Neural cell (in vitro differentiated cells): ENCODE measurements around the gene ADAMTS2. TPM values are rescaled to one million over a fixed set of nuclear protein-coding genes. Genes with fewer than 3 reads are reported as not detected.

Source experiments
- H2AFZ ChIP-seq: fragments of 200-600, 300-800 bp; sonication (generic), shearing (Covaris generic); 2 replicates; pipeline ENCODE4 v1.6.0; 2014; ENCODE audit warnings: low read depth, mild to moderate bottlenecking, antibody characterized with exemption, low read length, moderate library complexity
- H3F3A ChIP-seq: fragments of 200-600 bp; shearing (Covaris generic); 2 replicates; pipeline ENCODE4 v1.6.1; 2016; ENCODE audit warnings: mild to moderate bottlenecking, moderate library complexity, mixed read lengths, antibody characterized with exemption, low read length; ENCODE audit not compliant: insufficient read depth, poor library complexity, severe bottlenecking
- H3K27ac ChIP-seq: fragments of 200-600, 300-800 bp; sonication (generic), shearing (Covaris generic); 2 replicates; pipeline ENCODE4 v1.5.1; 2014; ENCODE audit warnings: mild to moderate bottlenecking, low read length, moderate library complexity
- H3K27me3 ChIP-seq: fragments of 300-800, 200-600 bp; sonication (generic), shearing (Covaris generic); 2 replicates; pipeline ENCODE4 v1.6.0; 2014; ENCODE audit warnings: mild to moderate bottlenecking, low read depth, low read length, moderate library complexity; ENCODE audit not compliant: insufficient read depth
- H3K36me3 ChIP-seq: fragments of 300-800, 200-600 bp; sonication (generic), shearing (Covaris generic); 2 replicates; pipeline ENCODE4 v1.5.1; 2014; ENCODE audit warnings: mild to moderate bottlenecking, antibody characterized with exemption, low read length, moderate library complexity; ENCODE audit not compliant: insufficient read depth
- H3K4me2 ChIP-seq: fragments of 300-800, 200-600 bp; sonication (generic), shearing (Covaris generic); 2 replicates; pipeline ENCODE4 v1.6.0; 2014; ENCODE audit warnings: mild to moderate bottlenecking, low read length
- H3K4me3 ChIP-seq: fragments of 300-800, 200-600 bp; sonication (generic), shearing (Covaris generic); 2 replicates; pipeline ENCODE4 v1.5.1; 2014; ENCODE audit warnings: mild to moderate bottlenecking, low read length, moderate library complexity
- H3K79me2 ChIP-seq: fragments of 200-600 bp; shearing (Covaris generic); replicated peaks from 2 replicates; pipeline ENCODE4 v1.6.0; 2014; ENCODE audit warnings: mild to moderate bottlenecking, low read length, moderate library complexity; ENCODE audit not compliant: insufficient read depth
- H3K9ac ChIP-seq: fragments of 300-800, 200-600 bp; sonication (generic), shearing (Covaris generic); 2 replicates; pipeline ENCODE4 v1.6.1; 2016; ENCODE audit warnings: mild to moderate bottlenecking, low read length, mixed read lengths
- H3K9me2 ChIP-seq: fragments of 200-600 bp; shearing (Covaris generic); 2 replicates; pipeline ENCODE4 v1.6.1; 2016; ENCODE audit warnings: mild to moderate bottlenecking, low read length, mixed read lengths; ENCODE audit not compliant: insufficient read depth
- H3K9me3 ChIP-seq: fragments of 200-600, 300-800 bp; sonication (generic), shearing (Covaris generic); 2 replicates; pipeline ENCODE4 v1.6.1; 2016; ENCODE audit warnings: mild to moderate bottlenecking, mixed run types, low read length, moderate library complexity, mixed read lengths
- H4K20me1 ChIP-seq: fragments of 200-600 bp; shearing (Covaris generic); 2 replicates; pipeline ENCODE4 v1.6.1; 2016; ENCODE audit warnings: mild to moderate bottlenecking, mixed run types; ENCODE audit not compliant: insufficient read depth
- EP300 ChIP-seq: fragments of 450-650 bp; conservative IDR thresholded peaks from 2 replicates; pipeline ENCODE4 v1.6.1; 2014; ENCODE audit warnings: antibody characterized with exemption, mild to moderate bottlenecking, moderate library complexity; ENCODE audit not compliant: poor library complexity, severe bottlenecking
- EZH2 ChIP-seq: fragments of 200-600, 300-800 bp; shearing (Covaris generic), sonication (generic); IDR thresholded peaks from 2 replicates; pipeline ENCODE4 v1.6.1; 2014; ENCODE audit warnings: antibody characterized with exemption, low read length, borderline replicate concordance, mild to moderate bottlenecking; ENCODE audit not compliant: insufficient read depth, poor library complexity, severe bottlenecking
- MXI1 ChIP-seq: fragments of 450-650 bp; conservative IDR thresholded peaks from 2 replicates; pipeline ENCODE4 v1.6.1; 2014; ENCODE audit warnings: antibody characterized with exemption, mild to moderate bottlenecking; ENCODE audit not compliant: poor library complexity, severe bottlenecking
- POLR2AphosphoS5 ChIP-seq: IDR thresholded peaks from 2 replicates; pipeline ENCODE4 v1.6.1; 2012
- RAD21 ChIP-seq: fragments of 450-650 bp; conservative IDR thresholded peaks from 2 replicates; pipeline ENCODE4 v1.6.1; 2014; ENCODE audit warnings: antibody characterized with exemption, mild to moderate bottlenecking, moderate library complexity
- SMC3 ChIP-seq: fragments of 450-650 bp; conservative IDR thresholded peaks from 2 replicates; pipeline ENCODE4 v1.6.1; 2014; ENCODE audit warnings: antibody characterized with exemption, mild to moderate bottlenecking, moderate library complexity; ENCODE audit not compliant: poor library complexity
- TAF1 ChIP-seq: IDR thresholded peaks from 2 replicates; pipeline ENCODE4 v1.6.1; 2012; ENCODE audit warnings: low read depth
- polyA plus RNA-seq: library from polyadenylated mRNA; depleted of rRNA; stranded (reverse); fragments of >200 nt; gene quantifications from 2 replicates; pipeline ENCODE4 v1.2.3, GENCODE V29; 2014
- TF ChIP-seq, protein P1 (sequence below): IDR thresholded peaks from 2 replicates; pipeline ENCODE4 v1.6.1; 2012; ENCODE audit warnings: borderline replicate concordance
- TF ChIP-seq, protein P2 (sequence below): fragments of 450-650 bp; IDR thresholded peaks from 2 replicates; pipeline ENCODE4 v1.5.1; 2014; ENCODE audit warnings: antibody characterized with exemption, mild to moderate bottlenecking, moderate library complexity; ENCODE audit not compliant: poor library complexity, severe bottlenecking

Gene ADAMTS2
- polyA plus RNA-seq, 1 donor from 2014 or later = 0.61 TPM

DNA sequence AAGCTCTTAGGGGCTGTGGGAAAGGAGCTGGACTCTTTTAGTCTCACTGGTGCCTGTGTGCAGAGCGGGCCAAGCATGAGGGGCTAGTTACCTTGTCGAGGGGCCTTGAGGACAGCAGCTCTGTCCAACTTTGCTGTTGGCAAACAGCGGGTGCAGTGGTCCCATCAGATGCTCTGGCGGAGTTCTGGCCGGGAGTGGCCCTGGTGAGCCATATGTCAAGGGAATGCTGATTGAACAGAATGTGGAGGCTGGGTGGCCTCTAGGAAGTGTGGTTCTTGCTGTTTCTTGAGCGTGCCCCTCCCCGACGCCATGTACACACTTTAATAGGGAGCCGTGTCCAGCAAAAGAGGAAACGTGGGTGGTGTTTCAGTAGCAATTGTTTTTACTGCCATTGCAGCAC lies 3.6 kb upstream of the ADAMTS2 start:
- H3K79me2 ChIP-seq = no peaks in the 10 kb centered on the region
- peaks cover 24% of the 10 kb centered on the region for H3K27me3 ChIP-seq
- H3F3A ChIP-seq = no peaks in the 10 kb centered on the region
- H3K4me3 ChIP-seq = no peak overlapping the region
- TF ChIP-seq SMC3 (no peak), EP300 (no peak), EZH2 (no peak), TAF1 (no peak), RAD21 (no peak), MXI1 (no peak), POLR2AphosphoS5 (no peak)
- TF ChIP-seq, protein P1, sequence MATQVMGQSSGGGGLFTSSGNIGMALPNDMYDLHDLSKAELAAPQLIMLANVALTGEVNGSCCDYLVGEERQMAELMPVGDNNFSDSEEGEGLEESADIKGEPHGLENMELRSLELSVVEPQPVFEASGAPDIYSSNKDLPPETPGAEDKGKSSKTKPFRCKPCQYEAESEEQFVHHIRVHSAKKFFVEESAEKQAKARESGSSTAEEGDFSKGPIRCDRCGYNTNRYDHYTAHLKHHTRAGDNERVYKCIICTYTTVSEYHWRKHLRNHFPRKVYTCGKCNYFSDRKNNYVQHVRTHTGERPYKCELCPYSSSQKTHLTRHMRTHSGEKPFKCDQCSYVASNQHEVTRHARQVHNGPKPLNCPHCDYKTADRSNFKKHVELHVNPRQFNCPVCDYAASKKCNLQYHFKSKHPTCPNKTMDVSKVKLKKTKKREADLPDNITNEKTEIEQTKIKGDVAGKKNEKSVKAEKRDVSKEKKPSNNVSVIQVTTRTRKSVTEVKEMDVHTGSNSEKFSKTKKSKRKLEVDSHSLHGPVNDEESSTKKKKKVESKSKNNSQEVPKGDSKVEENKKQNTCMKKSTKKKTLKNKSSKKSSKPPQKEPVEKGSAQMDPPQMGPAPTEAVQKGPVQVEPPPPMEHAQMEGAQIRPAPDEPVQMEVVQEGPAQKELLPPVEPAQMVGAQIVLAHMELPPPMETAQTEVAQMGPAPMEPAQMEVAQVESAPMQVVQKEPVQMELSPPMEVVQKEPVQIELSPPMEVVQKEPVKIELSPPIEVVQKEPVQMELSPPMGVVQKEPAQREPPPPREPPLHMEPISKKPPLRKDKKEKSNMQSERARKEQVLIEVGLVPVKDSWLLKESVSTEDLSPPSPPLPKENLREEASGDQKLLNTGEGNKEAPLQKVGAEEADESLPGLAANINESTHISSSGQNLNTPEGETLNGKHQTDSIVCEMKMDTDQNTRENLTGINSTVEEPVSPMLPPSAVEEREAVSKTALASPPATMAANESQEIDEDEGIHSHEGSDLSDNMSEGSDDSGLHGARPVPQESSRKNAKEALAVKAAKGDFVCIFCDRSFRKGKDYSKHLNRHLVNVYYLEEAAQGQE = no peak
- TF ChIP-seq, protein P2, sequence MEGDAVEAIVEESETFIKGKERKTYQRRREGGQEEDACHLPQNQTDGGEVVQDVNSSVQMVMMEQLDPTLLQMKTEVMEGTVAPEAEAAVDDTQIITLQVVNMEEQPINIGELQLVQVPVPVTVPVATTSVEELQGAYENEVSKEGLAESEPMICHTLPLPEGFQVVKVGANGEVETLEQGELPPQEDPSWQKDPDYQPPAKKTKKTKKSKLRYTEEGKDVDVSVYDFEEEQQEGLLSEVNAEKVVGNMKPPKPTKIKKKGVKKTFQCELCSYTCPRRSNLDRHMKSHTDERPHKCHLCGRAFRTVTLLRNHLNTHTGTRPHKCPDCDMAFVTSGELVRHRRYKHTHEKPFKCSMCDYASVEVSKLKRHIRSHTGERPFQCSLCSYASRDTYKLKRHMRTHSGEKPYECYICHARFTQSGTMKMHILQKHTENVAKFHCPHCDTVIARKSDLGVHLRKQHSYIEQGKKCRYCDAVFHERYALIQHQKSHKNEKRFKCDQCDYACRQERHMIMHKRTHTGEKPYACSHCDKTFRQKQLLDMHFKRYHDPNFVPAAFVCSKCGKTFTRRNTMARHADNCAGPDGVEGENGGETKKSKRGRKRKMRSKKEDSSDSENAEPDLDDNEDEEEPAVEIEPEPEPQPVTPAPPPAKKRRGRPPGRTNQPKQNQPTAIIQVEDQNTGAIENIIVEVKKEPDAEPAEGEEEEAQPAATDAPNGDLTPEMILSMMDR = no peak
- H3K9me3 ChIP-seq = no peaks in the 10 kb centered on the region
- no peaks in the 10 kb centered on the region for H4K20me1 ChIP-seq
- H2AFZ ChIP-seq = no peak overlapping the region
- H3K36me3 ChIP-seq = no peaks in the 10 kb centered on the region
- no peak overlapping the region for H3K9ac ChIP-seq
- H3K27ac ChIP-seq = no peak overlapping the region
- H3K4me2 ChIP-seq = no peak overlapping the region
- H3K9me2 ChIP-seq = no peaks in the 10 kb centered on the region

DNA sequence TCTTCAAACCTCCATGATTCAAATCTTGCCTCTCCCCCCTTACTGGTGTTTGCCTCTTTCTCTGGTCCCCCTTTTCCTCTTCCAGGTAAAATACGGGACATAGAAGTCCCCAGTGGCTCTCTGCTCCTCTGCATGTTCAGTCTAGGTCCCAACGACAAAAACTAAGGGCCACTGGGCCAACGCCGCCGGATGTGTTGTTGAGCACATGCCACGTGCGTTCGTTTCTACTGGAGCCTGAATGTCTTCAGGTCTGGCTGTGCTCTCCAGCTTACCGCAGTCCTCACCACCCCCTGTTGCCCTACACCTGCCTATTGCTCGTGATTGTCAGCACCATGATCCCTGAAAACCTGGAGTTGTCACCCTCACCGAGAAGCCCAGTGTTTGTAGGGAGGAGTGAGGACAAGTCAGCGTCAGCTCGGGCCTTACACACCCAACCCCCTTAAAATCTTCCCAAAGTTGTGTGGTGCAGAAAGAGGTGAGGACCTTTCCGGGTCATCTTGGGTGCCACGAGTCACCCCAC lies 2.8 kb upstream of the ADAMTS2 start:
- H3K9ac ChIP-seq = no peak overlapping the region
- no peak overlapping the region for H2AFZ ChIP-seq
- H3K4me3 ChIP-seq = no peak overlapping the region
- H3K79me2 ChIP-seq = no peaks in the 10 kb centered on the region
- H3K9me2 ChIP-seq = no peaks in the 10 kb centered on the region
- H3K27me3 ChIP-seq = peaks cover 32% of the 10 kb centered on the region
- no peaks in the 10 kb centered on the region for H3K36me3 ChIP-seq
- H3K27ac ChIP-seq = no peak overlapping the region
- H4K20me1 ChIP-seq = no peaks in the 10 kb centered on the region
- no peak for TF ChIP-seq RAD21
- TF ChIP-seq MXI1 = no peak
- TF ChIP-seq, protein P2 = no peak
- no peak for TF ChIP-seq TAF1
- H3K9me3 ChIP-seq = no peaks in the 10 kb centered on the region
- peaks cover 3% of the 10 kb centered on the region for H3F3A ChIP-seq
- no peak overlapping the region for H3K4me2 ChIP-seq
